Measurements from ENCODE around the gene CTU2. TPM values are rescaled to one million over a fixed set of nuclear protein-coding genes. Genes with fewer than 3 reads are reported as not detected.
A peak's percentile ranks its signal among the peaks of the same experiment; 100 is the strongest.

The CTU2 gene
- total RNA-seq, 4 donors from 2014 or later = 7.7 to 21.2 (median 13.6) TPM

- no peak for TF ChIP-seq POLR2A (IDR thresholded peaks at IDR 0.05)
- TF ChIP-seq CTCF (IDR thresholded peaks at IDR 0.05) = no peak
- H3K9me3 ChIP-seq = no peaks in the 10 kb centered on the region
- H3K27me3 ChIP-seq = no peaks in the 10 kb centered on the region
- no peaks in the 10 kb centered on the region for H3K36me3 ChIP-seq
- peaks cover 36 to 59% of the 10 kb centered on the region in 2 donors for H3K4me1 ChIP-seq
- H3K4me3 ChIP-seq (replicated peaks in 1 of 3) = no peak overlapping the region
- peak; percentile 51 to 58 for DNase-seq
- 65 to 66% methylated on average over 9 to 12 of the region's 13 CpGs for WGBS, 2 donors
- intact Hi-C loops (cut with DNase I) = no loop called here
- H3K27ac ChIP-seq = no peak overlapping the region
Observed at GRCh38 chr16:88758227-88758943, 52.1 kb downstream of the CTU2 start.

GRCh38 chr16:88758944-88759244, 52.6 kb downstream of the CTU2 start:
- 85 to 91% methylated on average over 6 of the region's 6 CpGs for WGBS, 2 donors
- no peaks in the 10 kb centered on the region for H3K9me3 ChIP-seq
- no peak overlapping the region for H3K4me3 ChIP-seq (replicated peaks in 1 of 3)
- H3K36me3 ChIP-seq = no peaks in the 10 kb centered on the region
- no peaks in the 10 kb centered on the region for H3K27me3 ChIP-seq
- peak overlapping the region in 1 of 3 donors; percentile 33 for H3K27ac ChIP-seq
- intact Hi-C loops (cut with DNase I) = no loop called here
- DNase-seq = no peak
- H3K4me1 ChIP-seq = peaks cover 41 to 64% of the 10 kb centered on the region in 2 donors
- TF ChIP-seq CTCF (IDR thresholded peaks at IDR 0.05) = no peak
- TF ChIP-seq POLR2A (IDR thresholded peaks at IDR 0.05) = no peak

GRCh38 chr16:88759245-88759975, 53.1 kb downstream of the CTU2 start:
- peak in 1 of 2 donors; percentile 39 for DNase-seq
- no peaks in the 10 kb centered on the region for H3K9me3 ChIP-seq
- WGBS, 2 donors = 59 to 78% methylated on average over 11 to 21 of the region's 26 CpGs
- H3K36me3 ChIP-seq = no peaks in the 10 kb centered on the region
- H3K27ac ChIP-seq = peak overlapping the region in 2 of 3 donors; percentile 38 to 58
- H3K4me1 ChIP-seq = peaks cover 46 to 69% of the 10 kb centered on the region in 2 donors
- H3K27me3 ChIP-seq = no peaks in the 10 kb centered on the region
- TF ChIP-seq CTCF (IDR thresholded peaks at IDR 0.05) = no peak
- TF ChIP-seq POLR2A (IDR thresholded peaks at IDR 0.05) = no peak
- intact Hi-C loops (cut with DNase I) = no loop called here
- no peak overlapping the region for H3K4me3 ChIP-seq (replicated peaks in 1 of 3)

GRCh38 chr16:88759976-88760350, 53.7 kb downstream of the CTU2 start:
- Histone ChIP-seq H3K9me3 (no peaks in the 10 kb centered on the region), H3K36me3 (no peaks in the 10 kb centered on the region), H3K4me1 (peaks cover 52 to 74% of the 10 kb centered on the region in 2 donors), H3K4me3 (replicated peaks in 1 of 3) (no peak overlapping the region), H3K27me3 (no peaks in the 10 kb centered on the region), H3K27ac (peak overlapping the region in 2 of 3 donors; percentile 38 to 58)
- no peak for DNase-seq
- TF ChIP-seq CTCF (IDR thresholded peaks at IDR 0.05) (no peak), POLR2A (IDR thresholded peaks at IDR 0.05) (no peak)
- WGBS, 2 donors = 92% methylated on average over 22 of the region's 22 CpGs
- intact Hi-C loops (cut with DNase I) = no loop called here

Data from thyroid gland (tissue), 4 donors.